Ovary (tissue), 3 donors: Measurements from ENCODE around the gene FAM83E.

Source experiments
- CTCF ChIP-seq, 3 donors: fragments of 450-650 bp in 2 of 3; fragments of 200-600 bp in 1 of 3; IDR thresholded peaks; one replicate each; pipeline versions ENCODE4 v1.5.1 to v1.8.0; 2016 to 2022; ENCODE audit warnings: antibody characterized with exemption in 3 of 3, mild to moderate bottlenecking in 1 of 3
- EP300 ChIP-seq: sonication (generic); formaldehyde crosslinking; IDR thresholded peaks from one replicate; pipeline ENCODE4 v1.6.1; 2017; ENCODE audit warnings: antibody characterized with exemption
- POLR2A ChIP-seq: fragments of 450-650 bp; IDR thresholded peaks from one replicate; pipeline ENCODE4 v1.6.1; 2017; ENCODE audit warnings: antibody characterized with exemption, mild to moderate bottlenecking, moderate library complexity
- donor health status: DM: no; HTN: no; CAD: no.

- TF ChIP-seq CTCF (IDR thresholded peaks at IDR 0.05) (no peak), POLR2A (no peak), EP300 (no peak)
Measured at GRCh38 chr19:48639483-48640375, 24.9 kb upstream of the FAM83E start.
